OCI-LY7 (cell line): ENCODE results near the gene PPA2.

Source experiments
- EZH2phosphoT487 ChIP-seq: fragments of 200-600 bp; sonication (generic); IDR thresholded peaks from 2 replicates; pipeline ENCODE4 v1.6.1; 2018; ENCODE audit warnings: low read depth, borderline replicate concordance, mild to moderate bottlenecking, mixed run types, antibody characterized with exemption, low read length, moderate library complexity, mixed read lengths
- TF ChIP-seq, protein P1 (sequence below): fragments of 200-600 bp; sonication (generic); conservative IDR thresholded peaks from 2 replicates; pipeline ENCODE4 v1.5.1; 2014; ENCODE audit warnings: mild to moderate bottlenecking, antibody characterized with exemption, low read length, moderate library complexity, mixed read lengths

DNA sequence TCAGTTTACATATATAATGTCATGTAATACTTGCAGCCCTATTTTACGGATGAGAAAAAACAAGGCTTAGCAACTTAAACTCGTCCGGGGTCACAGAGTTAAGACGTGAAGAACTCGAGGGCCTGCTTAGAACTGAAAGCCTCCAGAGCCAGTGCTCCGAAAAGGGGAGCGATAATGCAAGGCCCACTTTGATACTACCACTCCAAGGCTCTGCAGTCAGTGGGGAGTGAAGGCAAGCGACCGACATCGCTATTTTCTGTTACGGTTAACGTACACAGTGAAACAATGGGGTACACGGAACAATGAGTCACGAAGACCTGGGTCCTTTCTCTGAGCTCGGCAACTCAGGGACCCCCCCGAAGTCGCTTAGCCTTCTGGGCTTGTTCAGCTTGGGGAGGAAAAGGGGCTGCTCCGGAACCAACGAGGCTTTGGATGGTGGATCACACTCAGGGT, 965 bp downstream of the PPA2 start:
- TF ChIP-seq, protein P1, sequence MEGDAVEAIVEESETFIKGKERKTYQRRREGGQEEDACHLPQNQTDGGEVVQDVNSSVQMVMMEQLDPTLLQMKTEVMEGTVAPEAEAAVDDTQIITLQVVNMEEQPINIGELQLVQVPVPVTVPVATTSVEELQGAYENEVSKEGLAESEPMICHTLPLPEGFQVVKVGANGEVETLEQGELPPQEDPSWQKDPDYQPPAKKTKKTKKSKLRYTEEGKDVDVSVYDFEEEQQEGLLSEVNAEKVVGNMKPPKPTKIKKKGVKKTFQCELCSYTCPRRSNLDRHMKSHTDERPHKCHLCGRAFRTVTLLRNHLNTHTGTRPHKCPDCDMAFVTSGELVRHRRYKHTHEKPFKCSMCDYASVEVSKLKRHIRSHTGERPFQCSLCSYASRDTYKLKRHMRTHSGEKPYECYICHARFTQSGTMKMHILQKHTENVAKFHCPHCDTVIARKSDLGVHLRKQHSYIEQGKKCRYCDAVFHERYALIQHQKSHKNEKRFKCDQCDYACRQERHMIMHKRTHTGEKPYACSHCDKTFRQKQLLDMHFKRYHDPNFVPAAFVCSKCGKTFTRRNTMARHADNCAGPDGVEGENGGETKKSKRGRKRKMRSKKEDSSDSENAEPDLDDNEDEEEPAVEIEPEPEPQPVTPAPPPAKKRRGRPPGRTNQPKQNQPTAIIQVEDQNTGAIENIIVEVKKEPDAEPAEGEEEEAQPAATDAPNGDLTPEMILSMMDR, result no peak
- no peak for TF ChIP-seq EZH2phosphoT487
